ENCODE data around the gene MIPEP. TPM values are rescaled to one million over a fixed set of nuclear protein-coding genes. Genes with fewer than 3 reads are reported as not detected.

The MIPEP gene
- polyA plus RNA-seq, 1 donor (not counting 4 experiments of a cell fraction or from before 2014, with no cell fraction given): 35.0 TPM

DNA sequence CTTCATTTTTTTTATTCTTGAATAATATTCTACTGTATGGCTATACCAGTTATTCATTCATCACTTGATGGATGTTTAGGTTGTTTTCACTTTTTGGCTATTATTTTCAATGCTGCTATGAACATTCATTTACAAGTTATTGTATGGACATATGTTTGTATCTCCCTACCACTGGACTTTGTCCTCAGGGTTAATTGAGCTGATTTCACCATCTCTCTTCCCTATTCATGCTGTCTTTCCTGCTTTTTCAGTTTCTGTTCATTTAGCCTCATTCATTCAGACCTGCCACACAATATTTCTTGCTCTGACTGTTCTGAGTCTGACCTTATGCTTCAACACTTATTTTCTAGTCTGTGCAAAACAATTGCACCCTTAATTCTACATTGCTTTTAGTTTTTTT lies 20.4 kb upstream of the MIPEP start:
- Histone ChIP-seq H2AFZ (ENCODE audit: control insufficient read depth, low read length) (no peak overlapping the region), H3K4me2 (ENCODE audit: control insufficient read depth, extremely low read depth, insufficient read depth, low read depth, low read length) (no peak overlapping the region), H3K79me2 (ENCODE audit: control insufficient read depth, insufficient read depth, low read length) (no peaks in the 10 kb centered on the region), H4K20me1 (ENCODE audit: control insufficient read depth, extremely low read depth, insufficient read depth, low read length) (no peaks in the 10 kb centered on the region), H3K9me1 (ENCODE audit: control insufficient read depth, extremely low read depth, insufficient read depth, low read length) (no peaks in the 10 kb centered on the region), H3K4me1 (ENCODE audit: control insufficient read depth, extremely low read depth, insufficient read depth, low read length) (no peaks in the 10 kb centered on the region), H3K27ac (ENCODE audit: control insufficient read depth, insufficient read depth, low read length) (no peak overlapping the region), H3K9ac (ENCODE audit: control insufficient read depth, extremely low read depth, insufficient read depth, low read length) (no peak overlapping the region), H3K27me3 (ENCODE audit: control insufficient read depth, extremely low read depth, insufficient read depth, low read length) (no peaks in the 10 kb centered on the region), H3K4me3 (ENCODE audit: control insufficient read depth in 2 of 3, extremely low read depth in 1 of 3, insufficient read depth in 2 of 3, low read depth in 1 of 3, low read length in 3 of 3) (no peak overlapping the region), H3K36me3 (ENCODE audit: control insufficient read depth in 2 of 2, extremely low read depth in 1 of 2, insufficient read depth in 2 of 2, low read length in 2 of 2) (no peaks in the 10 kb centered on the region), H3K9me3 (ENCODE audit: control insufficient read depth, low read depth, low read length) (no peaks in the 10 kb centered on the region)
- dilution Hi-C loops (cut with MboI; ENCODE audit: extremely low pct_ligation_motif_present, low sequenced_read_pairs): loop anchor here (10.0 kb wide), 1 partner anchor 305 kb away; no protein-coding TSS in a partner anchor
- FAIRE-seq: no peak
- TF ChIP-seq EZH2 (IDR thresholded peaks at IDR 0.05; ENCODE audit: low read length): no peak
- TF ChIP-seq, protein P1, sequence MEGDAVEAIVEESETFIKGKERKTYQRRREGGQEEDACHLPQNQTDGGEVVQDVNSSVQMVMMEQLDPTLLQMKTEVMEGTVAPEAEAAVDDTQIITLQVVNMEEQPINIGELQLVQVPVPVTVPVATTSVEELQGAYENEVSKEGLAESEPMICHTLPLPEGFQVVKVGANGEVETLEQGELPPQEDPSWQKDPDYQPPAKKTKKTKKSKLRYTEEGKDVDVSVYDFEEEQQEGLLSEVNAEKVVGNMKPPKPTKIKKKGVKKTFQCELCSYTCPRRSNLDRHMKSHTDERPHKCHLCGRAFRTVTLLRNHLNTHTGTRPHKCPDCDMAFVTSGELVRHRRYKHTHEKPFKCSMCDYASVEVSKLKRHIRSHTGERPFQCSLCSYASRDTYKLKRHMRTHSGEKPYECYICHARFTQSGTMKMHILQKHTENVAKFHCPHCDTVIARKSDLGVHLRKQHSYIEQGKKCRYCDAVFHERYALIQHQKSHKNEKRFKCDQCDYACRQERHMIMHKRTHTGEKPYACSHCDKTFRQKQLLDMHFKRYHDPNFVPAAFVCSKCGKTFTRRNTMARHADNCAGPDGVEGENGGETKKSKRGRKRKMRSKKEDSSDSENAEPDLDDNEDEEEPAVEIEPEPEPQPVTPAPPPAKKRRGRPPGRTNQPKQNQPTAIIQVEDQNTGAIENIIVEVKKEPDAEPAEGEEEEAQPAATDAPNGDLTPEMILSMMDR (optimal IDR thresholded peaks at IDR 0.05 in 1 of 3, IDR thresholded peaks at IDR 0.05 in 1 of 3, conservative IDR thresholded peaks at IDR 0.05 in 1 of 3; ENCODE audit: extremely low read depth in 1 of 3, insufficient read depth in 2 of 3, low read length in 3 of 3): no peak
- no peak for DNase-seq (ENCODE audit: low read depth, low spot score)

DNA sequence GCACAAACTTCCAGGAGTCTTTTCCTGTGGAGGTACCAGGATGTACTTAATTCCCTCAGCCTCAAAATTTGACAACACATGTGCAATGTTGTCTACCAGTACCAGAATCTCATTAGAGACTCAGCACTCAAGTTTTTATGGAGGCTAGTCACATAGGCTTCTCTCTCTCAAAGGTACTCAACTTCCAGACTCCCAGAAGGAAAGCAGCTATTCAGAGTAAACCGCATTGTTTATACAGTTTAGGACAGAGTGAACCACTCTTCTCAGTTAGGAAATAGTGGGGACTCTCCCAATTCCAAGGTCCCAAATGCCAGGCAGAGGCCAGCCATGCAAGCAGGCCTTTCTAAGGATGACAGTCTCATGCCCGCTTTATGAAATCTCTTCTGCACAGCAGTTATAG lies 16.6 kb upstream of the MIPEP start:
- H3K4me1 ChIP-seq (ENCODE audit: control insufficient read depth, extremely low read depth, insufficient read depth, low read length): peaks cover 13% of the 10 kb centered on the region
- H3K4me2 ChIP-seq (ENCODE audit: control insufficient read depth, extremely low read depth, insufficient read depth, low read depth, low read length): no peak overlapping the region
- H3K9me3 ChIP-seq (ENCODE audit: control insufficient read depth, low read depth, low read length): no peaks in the 10 kb centered on the region
- no peaks in the 10 kb centered on the region for H3K9me1 ChIP-seq (ENCODE audit: control insufficient read depth, extremely low read depth, insufficient read depth, low read length)
- H4K20me1 ChIP-seq (ENCODE audit: control insufficient read depth, extremely low read depth, insufficient read depth, low read length): no peaks in the 10 kb centered on the region
- no peaks in the 10 kb centered on the region for H3K79me2 ChIP-seq (ENCODE audit: control insufficient read depth, insufficient read depth, low read length)
- dilution Hi-C loops (cut with MboI; ENCODE audit: extremely low pct_ligation_motif_present, low sequenced_read_pairs): no loop called here
- no peak overlapping the region for H3K27ac ChIP-seq (ENCODE audit: control insufficient read depth, insufficient read depth, low read length)
- no peak overlapping the region for H2AFZ ChIP-seq (ENCODE audit: control insufficient read depth, low read length)
- H3K36me3 ChIP-seq (ENCODE audit: control insufficient read depth in 2 of 2, extremely low read depth in 1 of 2, insufficient read depth in 2 of 2, low read length in 2 of 2): no peaks in the 10 kb centered on the region
- no peak overlapping the region for H3K9ac ChIP-seq (ENCODE audit: control insufficient read depth, extremely low read depth, insufficient read depth, low read length)
- DNase-seq (ENCODE audit: low read depth, low spot score): no peak
- peaks cover 17% of the 10 kb centered on the region for H3K27me3 ChIP-seq (ENCODE audit: control insufficient read depth, extremely low read depth, insufficient read depth, low read length)
- TF ChIP-seq EZH2 (IDR thresholded peaks at IDR 0.05; ENCODE audit: low read length): no peak
- TF ChIP-seq, protein P1 (optimal IDR thresholded peaks at IDR 0.05 in 1 of 3, IDR thresholded peaks at IDR 0.05 in 1 of 3, conservative IDR thresholded peaks at IDR 0.05 in 1 of 3; ENCODE audit: extremely low read depth in 1 of 3, insufficient read depth in 2 of 3, low read length in 3 of 3): no peak
- no peak overlapping the region for H3K4me3 ChIP-seq (ENCODE audit: control insufficient read depth in 2 of 3, extremely low read depth in 1 of 3, insufficient read depth in 2 of 3, low read depth in 1 of 3, low read length in 3 of 3)
- no peak for FAIRE-seq
